Activated CD4-positive, alpha-beta T cell treated with anti-CD3 and anti-CD28 coated beads, Interleukin-2, amount 10 ng/mL, durations not matched to agents 24 days and 14 days (primary cell): Measurements from ENCODE around the gene UBL4B. TPM values are rescaled to one million over a fixed set of nuclear protein-coding genes. Genes with fewer than 3 reads are reported as not detected.

Source experiments
- DNase-seq: peaks from one replicate; pipeline ENCODE4 v3.0.0; 2022
- H3K27ac Mint-ChIP-seq: one replicate; pipeline ENCODE4 v1.8.0; 2022; ENCODE audit warnings: mild to moderate bottlenecking, mixed read lengths
- H3K27me3 Mint-ChIP-seq: one replicate; pipeline ENCODE4 v1.8.0; 2022; ENCODE audit warnings: mixed read lengths
- H3K36me3 Mint-ChIP-seq: one replicate; pipeline ENCODE4 v1.8.0; 2022; ENCODE audit warnings: low read depth, mild to moderate bottlenecking, mixed read lengths
- H3K4me1 Mint-ChIP-seq: one replicate; pipeline ENCODE4 v1.8.0; 2021; ENCODE audit warnings: mixed read lengths
- H3K4me3 Mint-ChIP-seq: one replicate; pipeline ENCODE4 v1.8.0; 2022; ENCODE audit warnings: mild to moderate bottlenecking, moderate library complexity, mixed read lengths
- H3K9me3 Mint-ChIP-seq: one replicate; pipeline ENCODE4 v1.8.0; 2021; ENCODE audit warnings: mixed read lengths
- intact Hi-C: fragments of 100-400 bp; cut with micrococcal nuclease; formaldehyde crosslinking; loops from one replicate; pipeline ENCODE4 v1.15.1; 2023
- total RNA-seq: library from RNA; stranded (reverse); gene quantifications from 2 replicates; pipeline ENCODE4 v1.2.3, GENCODE V29; 2022

The UBL4B gene
- total RNA-seq, 1 donor from 2014 or later = not detected

DNA sequence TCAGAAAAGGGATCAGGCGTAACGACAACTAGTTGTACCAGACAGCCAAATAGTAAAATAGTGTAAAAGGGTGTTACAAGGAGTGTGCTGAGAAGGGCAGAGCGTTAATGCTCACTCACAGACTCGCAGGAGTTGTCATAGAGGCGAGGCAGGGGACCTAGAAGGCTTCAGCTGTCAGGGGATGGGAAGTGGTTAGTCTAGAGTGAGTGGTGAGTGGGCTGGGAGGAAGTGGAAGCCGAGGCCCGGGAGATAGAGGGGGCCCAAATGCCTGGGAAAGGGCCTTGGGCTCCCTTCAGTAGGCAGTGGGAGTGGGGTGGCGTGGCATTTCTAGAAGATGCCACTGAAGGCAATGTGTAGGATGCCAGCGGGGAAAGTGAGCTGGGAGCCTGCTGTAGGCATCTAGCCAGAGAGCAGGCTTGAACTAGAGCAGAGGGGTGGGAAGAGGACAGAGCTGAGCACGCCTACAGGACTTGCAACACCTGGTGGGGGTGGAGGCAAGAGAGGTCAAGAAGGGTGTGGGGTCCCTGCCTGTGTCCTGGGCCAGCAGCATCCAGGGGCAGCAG is 48.4 kb downstream of the UBL4B start:
- DNase-seq = no peak

DNA sequence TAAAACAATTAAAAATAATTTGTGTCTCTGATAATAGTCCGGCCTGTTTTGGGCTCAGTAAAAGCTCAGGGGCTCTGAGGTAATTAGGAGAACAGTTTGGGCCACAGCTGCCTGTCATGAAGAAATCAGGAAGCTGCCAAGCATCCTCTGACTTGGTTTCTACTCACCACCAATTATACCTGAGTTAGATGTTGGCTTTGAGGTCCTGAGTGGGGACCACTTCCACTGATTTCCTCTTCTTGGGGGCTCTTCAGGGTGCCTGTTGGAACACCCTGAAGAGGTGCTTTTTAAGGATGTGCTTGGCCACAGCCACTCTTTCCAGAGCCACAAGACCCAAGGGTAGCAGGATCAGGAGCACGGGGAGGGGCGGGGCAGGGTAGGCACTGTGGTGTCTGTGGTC is 48.9 kb downstream of the UBL4B start:
- intact Hi-C loops = no loop called here
- H3K27ac Mint-ChIP-seq = no peak overlapping the region
- no peak for DNase-seq

More for the DNA sequence above, 48.4 kb downstream of the UBL4B start:
- Mint-ChIP-seq H3K9me3 (no peaks in the 10 kb centered on the region), H3K4me3 (no peak overlapping the region), H3K27ac (no peak overlapping the region), H3K4me1 (no peaks in the 10 kb centered on the region), H3K27me3 (peaks cover 10% of the 10 kb centered on the region), H3K36me3 (no peaks in the 10 kb centered on the region)
- intact Hi-C loops = no loop called here

DNA sequence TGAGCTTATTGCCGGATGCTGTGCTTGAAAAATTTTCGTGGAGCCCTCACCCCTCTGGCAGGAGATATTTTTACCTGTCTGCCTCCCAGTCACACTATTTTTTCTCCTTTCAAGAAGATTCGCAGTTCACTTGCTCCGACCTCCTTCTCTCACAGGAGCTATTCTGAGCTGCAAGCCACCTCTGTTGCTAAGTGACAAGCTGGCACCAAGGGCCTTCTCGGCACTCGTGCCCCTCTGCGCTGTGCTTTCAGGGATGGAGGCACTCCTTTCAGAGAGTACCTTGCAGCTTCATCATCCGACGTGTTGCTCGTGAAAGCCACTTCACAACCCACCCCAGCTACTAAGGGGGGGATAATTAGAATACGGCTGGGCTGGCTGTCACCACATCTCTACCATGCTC is 49.6 kb downstream of the UBL4B start:
- no peak overlapping the region for H3K4me3 Mint-ChIP-seq
- no peak for DNase-seq
- no peaks in the 10 kb centered on the region for H3K9me3 Mint-ChIP-seq
- no peaks in the 10 kb centered on the region for H3K4me1 Mint-ChIP-seq
- peaks cover 4% of the 10 kb centered on the region for H3K27me3 Mint-ChIP-seq
- intact Hi-C loops = no loop called here
- no peaks in the 10 kb centered on the region for H3K36me3 Mint-ChIP-seq
- H3K27ac Mint-ChIP-seq = no peak overlapping the region

More for the DNA sequence above, 48.9 kb downstream of the UBL4B start:
- H3K4me3 Mint-ChIP-seq = no peak overlapping the region
- H3K4me1 Mint-ChIP-seq = no peaks in the 10 kb centered on the region
- H3K9me3 Mint-ChIP-seq = no peaks in the 10 kb centered on the region
- no peaks in the 10 kb centered on the region for H3K36me3 Mint-ChIP-seq
- H3K27me3 Mint-ChIP-seq = peaks cover 9% of the 10 kb centered on the region

Other genes starting within 250 kb of the UBL4B start
- gene CSF1, start 201.6 kb upstream of the UBL4B start, total RNA-seq = 190 and 193 TPM in 2 replicates
- gene AHCYL1, start 127.7 kb upstream of the UBL4B start, total RNA-seq = 67.1 and 75.3 TPM in 2 replicates
- gene STRIP1, start 77.8 kb upstream of the UBL4B start, total RNA-seq = 41.0 and 43.8 TPM in 2 replicates
- not detected in 2 replicates for gene ALX3, start 41.8 kb upstream of the UBL4B start, total RNA-seq
- 0.05 TPM in 1 of 2 replicates, not detected in the other for gene SLC6A17, start 38.1 kb downstream of the UBL4B start, total RNA-seq
- gene KCNC4, start 97.9 kb downstream of the UBL4B start, total RNA-seq = 19.5 and 20.0 TPM in 2 replicates
- 55.6 and 57.1 TPM in 2 replicates for gene RBM15, start 226.9 kb downstream of the UBL4B start, total RNA-seq